GM12878 (cell line): ENCODE measurements around the gene ABCG1.
"Not testable (repeated sequence)": the region's sequence is repeated elsewhere in the genome, so short reads cannot be mapped to it uniquely, and the experiment has no call there.

Experiments
- CEBPB ChIP-seq, 2 experiments: fragments of 150-350 bp in 1 of 2; IDR thresholded peaks; 2 replicates each; pipeline ENCODE4 v1.6.1; 2012 to 2014; ENCODE audit warnings: low read depth in 2 of 2, low read length in 2 of 2, borderline replicate concordance in 1 of 2, inconsistent platforms in 1 of 2
- CEBPZ ChIP-seq: fragments of 150-350 bp; IDR thresholded peaks from 2 replicates; pipeline ENCODE4 v1.6.1; 2016; ENCODE audit warnings: low read depth, low read length
- CHD1 ChIP-seq: IDR thresholded peaks from 2 replicates; pipeline ENCODE4 v1.6.1; 2012; ENCODE audit warnings: low read depth, low read length, improper control_type of control experiment
- FOS ChIP-seq: IDR thresholded peaks from 3 replicates; pipeline ENCODE4 v1.6.1; 2011; ENCODE audit warnings: borderline replicate concordance; ENCODE audit not compliant: insufficient read length; ENCODE audit errors: extremely low read depth
- MAX ChIP-seq: IDR thresholded peaks from 2 replicates; pipeline ENCODE4 v1.6.1; 2012; ENCODE audit warnings: low read depth, low read length, improper control_type of control experiment
- PAX5 ChIP-seq: IDR thresholded peaks from 2 replicates; pipeline ENCODE4 v1.6.1; 2011; ENCODE audit warnings: low read depth, low read length, borderline replicate concordance
- REST ChIP-seq: IDR thresholded peaks from 2 replicates; pipeline ENCODE4 v1.6.1; 2012; ENCODE audit warnings: mild to moderate bottlenecking, low read depth, low read length
- TAF1 ChIP-seq: IDR thresholded peaks from 2 replicates; pipeline ENCODE4 v1.6.1; 2011; ENCODE audit warnings: mild to moderate bottlenecking, low read depth, low read length, borderline replicate concordance
- YY1 ChIP-seq: IDR thresholded peaks from 2 replicates; pipeline ENCODE4 v1.6.1; 2011; ENCODE audit warnings: low read depth, mild to moderate bottlenecking, low read length
- TF ChIP-seq, protein P1 (sequence below), 3 experiments: IDR thresholded peaks in 2 of 3; conservative IDR thresholded peaks in 1 of 3; 2 replicates each; pipeline ENCODE4 v1.5.1; 2011; ENCODE audit warnings: low read depth in 3 of 3, low read length in 3 of 3, mild to moderate bottlenecking in 3 of 3, control low read depth in 2 of 3, moderate library complexity in 2 of 3, inconsistent platforms in 1 of 3, mixed read lengths in 1 of 3; ENCODE audit not compliant: control insufficient read depth in 2 of 3, insufficient read depth in 1 of 3; ENCODE audit errors: extremely low read depth in 1 of 3

DNA sequence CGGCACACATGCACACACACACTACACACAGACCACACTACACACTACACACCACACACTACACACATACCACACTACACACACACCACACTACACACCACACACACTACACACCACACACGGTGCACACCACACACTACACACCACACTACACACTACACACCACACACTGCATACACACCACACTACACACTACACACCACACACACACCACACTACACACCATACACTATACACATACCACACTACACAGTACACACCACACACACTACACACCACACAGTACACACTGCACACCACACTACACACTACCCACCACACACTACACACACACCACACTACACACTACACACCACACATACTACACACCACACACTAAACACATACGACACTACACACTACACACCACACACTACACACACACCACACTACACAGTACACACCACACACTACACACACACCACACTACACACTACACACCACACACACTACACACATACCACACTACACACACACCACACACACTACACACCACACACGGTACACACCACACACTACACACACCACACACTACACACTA is 73.7 kb downstream of the ABCG1 start:
- TF ChIP-seq MAX; REST; FOS; CEBPZ; CHD1; CEBPB (IDR thresholded peaks at IDR 0.05; ENCODE audit: borderline replicate concordance in 1 of 2, low read depth in 2 of 2, low read length in 2 of 2); YY1; PAX5; TAF1: not testable (repeated sequence)
- TF ChIP-seq, protein P1, sequence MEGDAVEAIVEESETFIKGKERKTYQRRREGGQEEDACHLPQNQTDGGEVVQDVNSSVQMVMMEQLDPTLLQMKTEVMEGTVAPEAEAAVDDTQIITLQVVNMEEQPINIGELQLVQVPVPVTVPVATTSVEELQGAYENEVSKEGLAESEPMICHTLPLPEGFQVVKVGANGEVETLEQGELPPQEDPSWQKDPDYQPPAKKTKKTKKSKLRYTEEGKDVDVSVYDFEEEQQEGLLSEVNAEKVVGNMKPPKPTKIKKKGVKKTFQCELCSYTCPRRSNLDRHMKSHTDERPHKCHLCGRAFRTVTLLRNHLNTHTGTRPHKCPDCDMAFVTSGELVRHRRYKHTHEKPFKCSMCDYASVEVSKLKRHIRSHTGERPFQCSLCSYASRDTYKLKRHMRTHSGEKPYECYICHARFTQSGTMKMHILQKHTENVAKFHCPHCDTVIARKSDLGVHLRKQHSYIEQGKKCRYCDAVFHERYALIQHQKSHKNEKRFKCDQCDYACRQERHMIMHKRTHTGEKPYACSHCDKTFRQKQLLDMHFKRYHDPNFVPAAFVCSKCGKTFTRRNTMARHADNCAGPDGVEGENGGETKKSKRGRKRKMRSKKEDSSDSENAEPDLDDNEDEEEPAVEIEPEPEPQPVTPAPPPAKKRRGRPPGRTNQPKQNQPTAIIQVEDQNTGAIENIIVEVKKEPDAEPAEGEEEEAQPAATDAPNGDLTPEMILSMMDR (IDR thresholded peaks at IDR 0.05 in 2 of 3, conservative IDR thresholded peaks at IDR 0.05 in 1 of 3; ENCODE audit: control insufficient read depth in 2 of 3, extremely low read depth in 1 of 3, insufficient read depth in 1 of 3, low read depth in 3 of 3, low read length in 3 of 3), result not testable (repeated sequence)
